ENCODE results near the gene CNTNAP5.

DNA sequence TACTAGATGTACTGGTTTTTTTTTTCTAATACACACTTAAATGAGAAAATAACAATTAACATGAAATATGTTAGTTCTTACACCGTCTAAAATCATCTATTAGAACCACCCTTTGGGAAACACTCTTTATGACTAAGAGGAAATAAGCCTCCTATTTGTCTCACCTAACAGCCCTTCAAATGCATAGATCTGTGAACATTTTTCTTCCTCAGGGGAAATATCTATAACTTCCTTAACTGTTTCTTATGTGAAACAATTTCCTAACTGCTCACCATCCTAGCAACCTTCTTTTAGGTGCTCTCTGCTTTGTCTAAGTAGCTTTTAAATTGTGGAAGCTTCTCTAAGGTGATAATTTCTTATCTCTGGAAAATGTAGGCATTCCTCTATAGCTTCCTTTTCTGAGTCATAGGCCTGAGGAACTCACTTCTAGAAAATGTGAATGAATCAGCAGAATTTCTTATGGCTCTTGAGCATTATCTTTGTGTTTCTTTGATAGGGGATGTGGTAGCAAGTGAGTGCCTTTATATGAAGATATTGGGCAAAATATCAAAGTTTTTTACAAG is 56.1 kb downstream of the CNTNAP5 start:
- TF ChIP-seq, protein P1, sequence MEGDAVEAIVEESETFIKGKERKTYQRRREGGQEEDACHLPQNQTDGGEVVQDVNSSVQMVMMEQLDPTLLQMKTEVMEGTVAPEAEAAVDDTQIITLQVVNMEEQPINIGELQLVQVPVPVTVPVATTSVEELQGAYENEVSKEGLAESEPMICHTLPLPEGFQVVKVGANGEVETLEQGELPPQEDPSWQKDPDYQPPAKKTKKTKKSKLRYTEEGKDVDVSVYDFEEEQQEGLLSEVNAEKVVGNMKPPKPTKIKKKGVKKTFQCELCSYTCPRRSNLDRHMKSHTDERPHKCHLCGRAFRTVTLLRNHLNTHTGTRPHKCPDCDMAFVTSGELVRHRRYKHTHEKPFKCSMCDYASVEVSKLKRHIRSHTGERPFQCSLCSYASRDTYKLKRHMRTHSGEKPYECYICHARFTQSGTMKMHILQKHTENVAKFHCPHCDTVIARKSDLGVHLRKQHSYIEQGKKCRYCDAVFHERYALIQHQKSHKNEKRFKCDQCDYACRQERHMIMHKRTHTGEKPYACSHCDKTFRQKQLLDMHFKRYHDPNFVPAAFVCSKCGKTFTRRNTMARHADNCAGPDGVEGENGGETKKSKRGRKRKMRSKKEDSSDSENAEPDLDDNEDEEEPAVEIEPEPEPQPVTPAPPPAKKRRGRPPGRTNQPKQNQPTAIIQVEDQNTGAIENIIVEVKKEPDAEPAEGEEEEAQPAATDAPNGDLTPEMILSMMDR (conservative IDR thresholded peaks at IDR 0.05 in 1 of 2, IDR thresholded peaks at IDR 0.05 in 1 of 2; ENCODE audit: extremely low read depth in 1 of 2, insufficient read depth in 1 of 2, low read depth in 1 of 2, low read length in 2 of 2) = no peak
- TF ChIP-seq EZH2 (IDR thresholded peaks at IDR 0.05; ENCODE audit: borderline replicate concordance, low read length) = no peak

Data from mammary epithelial cell (primary cell).